HepG2 (cell line): ENCODE data around the gene SLX4. TPM values are rescaled to one million over a fixed set of nuclear protein-coding genes. Genes with fewer than 3 reads are reported as not detected.

Source experiments
- ATAC-seq: fragments of 200-7000 bp; cut with Tn5 transposase; 3 replicates; pipeline ENCODE4 v1.9.1; 2020; ENCODE audit warnings: mild to moderate bottlenecking, moderate library complexity
- BruUV-seq: library from RNA; stranded (reverse); fragments of 400-500 nt; replicated peaks from 2 replicates; lab custom pipeline; 2021; lab: Mats Ljungman, UMichigan
- CTCF ChIA-PET: fragments of 300-600 bp; formaldehyde crosslinking; extraction: SDS; loops from one replicate; lab custom pipeline; 2021; ENCODE audit warnings: low total read pairs, inconsistent platforms, low intra/inter-chr PET ratio; lab: Yijun Ruan, JAX
- POLR2A ChIA-PET: fragments of 350-600 bp; sonication (Branson Sonifier 250); formaldehyde crosslinking; loops from one replicate; lab custom pipeline; 2020; ENCODE audit warnings: antibody characterized with exemption, inconsistent platforms; lab: Yijun Ruan, JAX
- DNase-seq: peaks from one replicate; pipeline ENCODE4 v3.0.0-alpha.2; 2015; ENCODE audit warnings: low spot score
- FAIRE-seq: peaks from 3 replicates; lab custom pipeline; 2011; peaks lifted over from hg19 to GRCh38; lab: Jason Lieb, UNC
- H2AFZ ChIP-seq: one replicate; pipeline ENCODE4 v1.6.1; 2011; ENCODE audit warnings: low read length, inconsistent platforms
- H3K27ac ChIP-seq: fragments of 300-600 bp; 3 replicates; pipeline ENCODE4 v1.8.0; 2011; ENCODE audit warnings: mixed run types, mild to moderate bottlenecking, mixed read lengths, low read length, inconsistent platforms; ENCODE audit not compliant: insufficient read depth; ENCODE audit errors: extremely low read length
- H3K27me3 ChIP-seq, 2 experiments: fragments of 200-600 bp in 1 of 2; 2 replicates in 1 of 2; 3 replicates in 1 of 2; pipeline versions ENCODE4 v1.6.0 to v1.8.0; 2011; ENCODE audit warnings: low read length in 2 of 2, mild to moderate bottlenecking in 2 of 2, moderate library complexity in 2 of 2, inconsistent platforms in 1 of 2; ENCODE audit not compliant: insufficient read depth in 2 of 2, control insufficient read depth in 1 of 2
- H3K36me3 ChIP-seq, 2 experiments: fragments of 200-600 bp in 1 of 2; replicated peaks in 1 of 2; 2 replicates in 1 of 2; 3 replicates in 1 of 2; pipeline versions ENCODE4 v1.5.1 to v1.8.0; 2011; ENCODE audit warnings: low read length in 2 of 2, inconsistent platforms in 1 of 2; ENCODE audit not compliant: insufficient read depth in 2 of 2, control insufficient read depth in 1 of 2
- H3K4me1 ChIP-seq: 2 replicates; pipeline ENCODE4 v1.5.1; 2012; ENCODE audit warnings: low read length, inconsistent platforms; ENCODE audit not compliant: insufficient read depth
- H3K4me2 ChIP-seq: 2 replicates; pipeline ENCODE4 v1.6.0; 2011; ENCODE audit warnings: low read depth, low read length, inconsistent platforms
- H3K4me3 ChIP-seq, 3 experiments: fragments of 200-600 bp in 1 of 3; sonication (generic), shearing (Covaris generic) in 1 of 3; replicated peaks in 1 of 3; 2 replicates each; pipeline ENCODE4 v1.5.1; 2011 to 2016; ENCODE audit warnings: low read length in 3 of 3, inconsistent platforms in 2 of 3, low read depth in 2 of 3, mild to moderate bottlenecking in 2 of 3, control low read depth in 1 of 3, mixed read lengths in 1 of 3; ENCODE audit not compliant: insufficient read depth in 1 of 3
- H3K79me2 ChIP-seq: one replicate; pipeline ENCODE4 v1.6.1; 2011; ENCODE audit warnings: low read length, inconsistent platforms; ENCODE audit not compliant: insufficient read depth
- H3K9ac ChIP-seq: 2 replicates; pipeline ENCODE4 v1.6.0; 2011; ENCODE audit warnings: mild to moderate bottlenecking, low read depth, low read length, inconsistent platforms; ENCODE audit not compliant: insufficient read depth
- H3K9me3 ChIP-seq: 2 replicates; pipeline ENCODE4 v1.5.1; 2012; ENCODE audit warnings: mild to moderate bottlenecking, low read length
- H4K20me1 ChIP-seq: 2 replicates; pipeline ENCODE4 v1.6.0; 2011; ENCODE audit warnings: inconsistent platforms, mild to moderate bottlenecking, low read length, moderate library complexity; ENCODE audit not compliant: insufficient read depth
- CCAR2 ChIP-seq: fragments of 200-400 bp; formaldehyde crosslinking; optimal IDR thresholded peaks from 2 replicates; pipeline ENCODE3; 2018; ENCODE audit warnings: low read depth, mild to moderate bottlenecking, low read length, moderate library complexity
- CREB1 ChIP-seq, 2 experiments: fragments of 450-650 bp in 1 of 2; IDR thresholded peaks; 2 replicates each; pipeline ENCODE4 v1.6.1; 2016 to 2017; ENCODE audit warnings: control low read depth in 1 of 2, mild to moderate bottlenecking in 1 of 2, missing compliant biosample characterization in 1 of 2, missing genetic modification characterization in 1 of 2
- FOXJ3 ChIP-seq: sonication (generic); formaldehyde crosslinking; IDR thresholded peaks from 2 replicates; pipeline ENCODE4 v1.4.0; 2020; ENCODE audit warnings: missing genetic modification reagents, mild to moderate bottlenecking, borderline replicate concordance
- HNRNPUL1 ChIP-seq: fragments of 200-400 bp; formaldehyde crosslinking; IDR thresholded peaks from 2 replicates; pipeline ENCODE4 v1.6.1; 2017; ENCODE audit warnings: low read depth, mild to moderate bottlenecking, low read length, moderate library complexity
- NCOA2 ChIP-seq: sonication (generic); formaldehyde crosslinking; IDR thresholded peaks from 2 replicates; pipeline ENCODE4 v1.8.0; 2022; ENCODE audit warnings: inconsistent platforms
- NCOA5 ChIP-seq: sonication (generic); formaldehyde crosslinking; IDR thresholded peaks from 2 replicates; pipeline ENCODE4 v1.4.0; 2020; ENCODE audit warnings: missing genetic modification reagents
- NFE2L2 ChIP-seq: fragments of 150-350 bp; IDR thresholded peaks from 2 replicates; pipeline ENCODE4 v1.6.1; 2014; ENCODE audit warnings: low read length
- NFKB2 ChIP-seq: sonication (generic); formaldehyde crosslinking; IDR thresholded peaks from 2 replicates; pipeline ENCODE4 v1.4.0; 2020; ENCODE audit warnings: missing genetic modification reagents, borderline replicate concordance
- ZNF180 ChIP-seq: sonication (generic); formaldehyde crosslinking; IDR thresholded peaks from 2 replicates; pipeline ENCODE4 v1.4.0; 2020; ENCODE audit warnings: low read depth, missing genetic modification reagents, borderline replicate concordance
- ZNF451 ChIP-seq: sonication (generic); formaldehyde crosslinking; IDR thresholded peaks from 2 replicates; pipeline ENCODE4 v1.5.0; 2020; ENCODE audit warnings: mild to moderate bottlenecking, missing genetic modification reagents
- ZNF609 ChIP-seq: sonication (generic); formaldehyde crosslinking; IDR thresholded peaks from 2 replicates; pipeline ENCODE4 v1.4.0; 2020; ENCODE audit warnings: mild to moderate bottlenecking, missing genetic modification reagents, borderline replicate concordance
- WGBS: methylation state at CpG from one replicate; pipeline ENCODE4 v1.1.6; 2017; ENCODE audit warnings: low lambda C conversion rate; 5-methylcytosine and 5-hydroxymethylcytosine counted together
- in situ Hi-C: cut with HindIII; loops from 2 replicates; pipeline ENCODE4 v1.10.0; 2017; ENCODE audit warnings: low pct_unique_long_range_greater_than_20kb; ENCODE audit not compliant: extremely low pct_ligation_motif_present
- intact Hi-C: fragments of 100-400 bp; cut with micrococcal nuclease; formaldehyde crosslinking; loops from one replicate; pipeline ENCODE4 v1.10.0; 2022; ENCODE audit not compliant: unreplicated experiment
- polyA plus RNA-seq, 8 experiments: library from polyadenylated mRNA; depleted of rRNA in 3 of 8; stranded (reverse) in 7 of 8; unstranded in 1 of 8; fragments of >200 nt; fragmentation: Illumina TruSeq in 4 of 8; extraction: Trizol in 4 of 8; gene quantifications; 2 replicates each; pipeline versions ENCODE4 v1.2.1 to v1.2.3, GENCODE V29; 2011 to 2016; ENCODE audit warnings: low read depth in 4 of 8, missing spikeins in 1 of 8, mixed read lengths in 1 of 8; ENCODE audit not compliant: insufficient read depth in 1 of 8
- total RNA-seq, 5 experiments: library from RNA; depleted of rRNA; stranded (reverse); fragments of >200 nt; fragmentation: Illumina TruSeq; extraction: Trizol; gene quantifications; 2 replicates each; pipeline ENCODE4 v1.2.3, GENCODE V29; 2016; ENCODE audit warnings: low read depth in 1 of 5

The SLX4 gene
- total and polyA plus RNA-seq, 2 of the 13 experiments (the other 11 are each of a cell fraction or from before 2014, with no cell fraction given): 1.1 to 3.6 TPM

GRCh38 chr16:3549906-3550305, 61.5 kb downstream of the SLX4 start (continued):
- TF ChIP-seq NFE2L2 (no peak), HNRNPUL1 (no peak), ZNF180 (CRISPR knock-in tag) (no peak), FOXJ3 (CRISPR knock-in tag) (no peak), NCOA5 (no peak), ZNF609 (no peak), NFKB2 (CRISPR knock-in tag) (no peak)

- H3K27me3 ChIP-seq: 0 out of 5 replicates have a peak, but pooled peaks cover 0 to 7% of the 10 kb centered on the region in 2 experiments
- no peak for ATAC-seq
- no peak for FAIRE-seq
- 50% methylated on average over 4 of the region's 15 CpGs for WGBS
- ChIA-PET CTCF (no interaction called here), POLR2A (no interaction called here)
- H3K9me3 ChIP-seq: no peaks in the 10 kb centered on the region
- no peaks in the 10 kb centered on the region for H3K79me2 ChIP-seq
- peaks cover 8% of the 10 kb centered on the region; the same call in 1 of the 2 replicates for H3K4me1 ChIP-seq
- TF ChIP-seq CCAR2 (no peak), NCOA2 (CRISPR knock-in tag) (no peak), ZNF451 (CRISPR knock-in tag) (no peak), CREB1 (IDR thresholded peaks at IDR 0.05) (peak; percentile 63; the same call in 1 of the 2 replicates), CREB1 (CRISPR knock-in tag; IDR thresholded peaks at IDR 0.05) (no peak)
- H2AFZ ChIP-seq: no peak overlapping the region
- DNase-seq: no peak
- H3K4me2 ChIP-seq: no peak overlapping the region
- no peak overlapping the region for H3K27ac ChIP-seq
- no peaks in the 10 kb centered on the region for H3K36me3 ChIP-seq
- H3K4me3 ChIP-seq: no peak overlapping the region
- no peaks in the 10 kb centered on the region for H4K20me1 ChIP-seq
- intact Hi-C loops: no loop called here
- no TSS peak for BruUV-seq
- in situ Hi-C loops: no loop called here
- H3K9ac ChIP-seq: no peak overlapping the region
These were observed 62.5 kb downstream of the SLX4 start for GRCh38 chr16:3548859-3549258.
